NCI-H460 (cell line): ENCODE data around the gene FN3K. TPM values are rescaled to one million over a fixed set of nuclear protein-coding genes. Genes with fewer than 3 reads are reported as not detected.
A peak's percentile ranks its signal among the peaks of the same experiment; 100 is the strongest.

Source experiments
- DNase-seq: peaks from one replicate; pipeline ENCODE4 v3.0.0-alpha.2; 2016; ENCODE audit warnings: low read depth; ENCODE audit errors: extremely low read depth
- polyA plus RNA-seq: library from polyadenylated mRNA; depleted of rRNA; stranded (reverse); fragments of >200 nt; gene quantifications from 2 replicates; pipeline ENCODE4 v1.2.3, GENCODE V29; 2014; cell fraction: nucleus; rRNA removed
- total RNA-seq: library from RNA; depleted of rRNA; stranded (reverse); fragments of >200 nt; shearing (Covaris generic); gene quantifications from 2 replicates; pipeline ENCODE4 v1.2.3, GENCODE V29; 2014; rRNA removed

Gene FN3K
- total RNA-seq: 1.5 and 3.1 TPM in 2 replicates
- 0.97 and 1.2 TPM in 2 replicates for polyA plus RNA-seq

DNA sequence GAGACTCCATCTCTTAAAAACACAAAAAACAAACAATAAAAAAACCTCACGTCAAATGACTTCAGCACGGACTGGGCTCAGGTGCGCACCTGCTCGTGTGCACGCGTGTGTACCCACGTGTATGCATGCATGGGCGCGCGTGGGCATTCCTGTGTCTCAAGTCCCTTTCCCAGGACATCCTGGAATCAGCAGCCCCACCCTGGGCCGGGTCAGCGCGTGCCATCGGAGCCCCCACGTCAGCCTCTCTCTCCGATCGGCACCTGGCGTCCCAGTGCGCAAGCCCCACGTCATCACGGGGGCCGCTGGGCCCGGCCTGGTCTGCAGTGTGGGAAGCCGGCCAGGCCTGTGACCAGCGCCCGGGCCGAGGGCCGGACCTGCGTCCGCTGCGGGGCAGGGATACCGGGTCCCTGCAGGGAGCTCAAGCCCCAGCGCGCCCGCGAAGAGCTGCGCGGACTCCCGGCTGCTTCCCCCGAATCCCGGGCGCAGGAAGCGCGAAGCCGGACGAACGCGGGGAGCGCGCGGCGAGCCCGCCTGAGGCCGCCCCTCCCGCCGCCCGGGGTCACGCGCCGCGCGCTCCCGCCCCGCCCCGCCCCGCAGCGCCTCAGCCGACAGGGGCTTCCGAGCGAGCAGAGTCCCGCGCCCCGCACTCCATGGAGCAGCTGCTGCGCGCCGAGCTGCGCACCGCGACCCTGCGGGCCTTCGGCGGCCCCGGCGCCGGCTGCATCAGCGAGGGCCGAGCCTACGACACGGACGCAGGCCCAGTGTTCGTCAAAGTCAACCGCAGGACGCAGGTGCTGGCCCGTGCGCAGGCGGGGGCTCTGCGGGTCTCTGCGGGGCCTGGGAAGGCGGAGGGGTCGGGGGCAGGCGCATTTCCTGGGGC, at the start of gene FN3K:
Gene FN3K, plus strand, starts transcription at position 629 of the 880 bp plus-strand sequence. Its CDS starts 22 bp downstream, at position 651.
- peak; percentile 39 for DNase-seq

DNA sequence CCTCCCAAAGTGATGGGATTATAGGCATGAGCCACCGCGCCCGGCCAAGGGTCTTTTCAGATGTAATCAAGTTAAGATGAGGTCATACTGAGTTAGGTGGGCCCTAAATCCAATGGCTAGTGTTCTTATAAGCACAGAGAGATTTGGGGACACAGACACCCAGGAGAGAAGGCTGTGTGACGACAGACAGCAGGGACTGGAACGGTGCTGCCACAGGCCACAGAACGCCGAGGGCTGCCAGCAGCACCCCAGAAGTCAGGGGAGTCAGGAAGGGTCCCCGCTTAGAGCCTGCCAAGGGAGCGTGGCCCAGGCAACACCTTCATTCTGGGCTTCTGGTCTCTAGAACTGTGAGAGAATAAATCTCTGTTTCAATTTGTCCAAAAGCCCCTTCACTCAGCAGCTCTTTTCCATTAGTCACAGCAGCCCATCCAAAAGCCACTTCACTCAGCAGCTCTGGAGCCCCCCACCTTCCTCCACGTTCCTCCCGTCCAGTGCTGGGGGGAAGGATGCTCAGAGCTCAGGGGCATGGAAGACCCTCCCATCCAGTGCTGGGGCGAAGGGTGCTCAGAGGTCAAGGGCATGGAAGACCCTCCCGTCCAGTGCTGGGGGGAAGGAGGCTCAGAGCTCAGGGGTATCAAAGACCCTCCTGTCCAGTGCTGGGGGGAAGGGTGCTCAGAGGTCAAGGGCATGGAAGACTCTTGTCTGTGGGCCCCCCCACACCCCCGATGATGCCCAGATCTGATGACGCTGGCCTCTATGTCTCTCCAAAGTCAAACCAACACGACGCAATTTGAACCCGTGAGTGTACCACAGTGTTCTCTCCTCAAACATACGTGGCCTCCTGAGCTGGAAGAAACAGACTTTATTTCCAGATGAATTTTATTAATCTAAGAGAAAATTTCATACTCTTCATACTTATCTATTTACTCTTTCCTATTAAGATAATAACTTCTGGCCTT, 48.8 kb upstream of the FN3K start:
- no peak for DNase-seq

DNA sequence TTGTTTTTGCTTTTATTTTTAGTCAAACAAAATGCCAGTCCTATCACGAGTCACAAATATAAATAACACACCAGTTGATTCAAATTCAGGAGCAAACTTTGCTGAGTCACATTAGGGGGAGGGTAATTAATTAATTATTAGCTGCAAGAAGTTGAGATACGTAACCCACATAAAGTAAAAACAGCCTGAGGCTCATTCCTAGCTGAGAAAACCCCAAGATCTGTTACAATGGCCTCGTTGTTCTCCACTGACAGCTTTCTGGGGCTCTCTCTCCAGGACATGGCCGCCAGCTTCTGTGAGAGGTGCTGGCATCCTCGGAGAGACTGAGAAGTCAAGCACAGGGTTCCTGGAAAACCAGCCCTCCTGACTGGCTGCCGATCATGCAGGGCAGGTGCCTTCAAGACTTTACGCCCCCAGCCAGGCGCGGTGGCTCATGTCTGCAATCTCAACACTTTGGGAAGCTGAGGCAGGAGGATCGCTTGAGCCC, 48.0 kb upstream of the FN3K start:
- no peak for DNase-seq

DNA sequence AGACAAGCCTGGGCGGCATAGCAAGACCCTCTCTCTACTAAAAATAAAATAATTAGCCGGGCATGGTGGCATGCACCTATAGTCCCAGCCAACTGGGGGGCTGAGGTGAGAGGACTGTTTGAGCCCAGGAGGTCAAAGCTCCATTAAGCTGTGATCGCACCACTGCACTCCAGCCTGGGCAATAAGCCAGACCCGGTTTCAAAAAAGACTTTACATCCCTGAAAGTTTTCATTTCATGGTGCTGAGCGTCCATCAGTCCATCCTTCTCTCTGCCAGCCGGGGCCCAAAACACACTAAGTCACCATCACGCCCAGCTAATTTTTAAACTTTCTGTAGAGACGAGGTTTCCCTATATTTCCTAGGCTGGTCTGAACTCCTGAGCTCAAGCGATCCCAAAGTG, 47.5 kb upstream of the FN3K start:
- no peak for DNase-seq

DNA sequence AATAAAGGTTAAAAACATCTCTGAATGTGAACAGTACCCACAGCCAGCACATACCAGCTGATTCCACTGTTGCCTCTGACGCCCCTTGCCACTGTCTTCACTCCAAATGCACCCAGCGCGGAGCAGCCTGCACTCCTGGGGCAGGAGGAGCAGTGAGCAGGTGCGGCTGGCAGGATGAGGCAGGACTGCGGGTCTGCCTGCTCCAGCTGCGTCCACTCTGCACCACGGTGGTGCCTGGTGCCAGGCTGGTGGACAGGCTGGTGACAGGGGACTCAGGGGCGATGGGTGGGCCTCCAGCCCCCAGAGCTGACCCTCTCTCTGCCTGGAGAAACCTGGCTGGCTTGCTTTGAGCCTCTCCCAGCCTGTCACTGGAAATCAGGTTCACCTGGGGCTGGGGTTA, 46.3 kb upstream of the FN3K start:
- DNase-seq: no peak

DNA sequence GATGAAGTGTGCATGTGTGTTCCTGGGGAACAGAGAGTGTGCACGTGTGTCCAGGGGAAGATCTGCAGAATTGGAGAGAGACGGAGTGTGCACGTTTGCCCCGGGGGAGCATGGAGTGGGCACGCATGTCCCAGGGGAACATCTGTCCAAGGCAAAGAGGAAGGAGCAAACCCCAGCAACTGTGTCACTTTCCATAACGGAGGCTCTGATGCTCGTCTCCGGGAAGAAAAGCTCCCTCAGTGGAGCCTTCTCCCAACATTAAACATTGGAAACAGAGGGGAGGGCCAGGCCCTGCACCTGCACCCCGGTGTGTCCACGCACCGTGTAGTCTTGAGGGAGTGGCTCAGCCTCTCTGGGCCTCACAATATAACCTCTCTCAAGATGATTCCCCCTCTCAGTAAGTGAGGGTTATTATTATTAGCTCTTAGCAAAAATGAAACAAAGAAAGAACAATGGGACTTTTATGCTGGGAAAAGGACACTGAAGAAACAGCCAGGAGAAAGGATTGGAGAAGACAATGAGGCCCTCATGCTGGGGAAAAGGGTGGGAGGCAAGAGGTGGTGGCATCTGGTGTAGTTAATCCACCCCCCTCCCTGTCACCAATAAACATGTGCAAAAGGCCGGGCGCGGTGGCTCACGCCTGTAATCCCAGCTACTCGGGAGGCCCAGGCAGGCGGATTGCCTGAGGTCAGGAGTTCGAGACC, 44.5 kb upstream of the FN3K start:
- no peak for DNase-seq

DNA sequence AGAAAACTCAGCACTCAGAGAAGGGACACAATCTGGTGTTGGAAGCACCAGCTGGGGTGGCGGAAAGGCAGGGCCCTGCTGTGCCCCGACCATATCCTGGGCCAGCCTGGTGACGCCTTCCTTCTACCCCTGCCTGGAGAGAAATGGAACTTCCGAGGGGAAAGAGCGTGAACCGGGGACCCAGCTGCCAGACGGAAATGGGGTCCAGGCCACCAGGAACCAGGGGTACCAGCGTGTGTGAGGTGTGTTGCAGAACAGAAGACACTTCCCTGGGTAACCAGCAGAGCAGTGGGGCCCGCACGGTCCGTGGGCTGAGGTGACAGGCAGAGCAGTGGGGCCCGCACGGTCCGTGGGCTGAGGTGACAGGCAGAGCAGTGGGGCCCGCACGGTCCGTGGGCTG, 43.7 kb upstream of the FN3K start:
- DNase-seq: no peak

DNA sequence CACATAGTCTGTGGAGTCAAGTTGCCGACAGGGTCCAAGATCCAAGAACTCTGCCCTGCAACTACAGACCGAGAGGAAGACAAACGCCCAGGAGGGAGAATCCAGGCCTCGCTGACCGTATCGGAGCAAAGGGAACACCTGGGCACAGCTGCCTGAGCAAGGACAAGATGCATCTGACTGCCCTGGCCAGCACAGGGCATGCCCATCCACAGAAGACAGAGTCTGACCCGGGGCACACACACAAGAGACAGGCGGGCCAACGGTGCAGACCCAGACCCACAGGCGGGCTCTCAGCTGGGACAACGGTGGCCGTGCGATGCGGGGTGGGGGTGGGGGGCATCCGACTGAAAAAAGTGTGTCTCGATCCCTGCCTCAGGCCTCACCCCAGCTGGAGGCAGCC, 43.1 kb upstream of the FN3K start:
- no peak for DNase-seq

DNA sequence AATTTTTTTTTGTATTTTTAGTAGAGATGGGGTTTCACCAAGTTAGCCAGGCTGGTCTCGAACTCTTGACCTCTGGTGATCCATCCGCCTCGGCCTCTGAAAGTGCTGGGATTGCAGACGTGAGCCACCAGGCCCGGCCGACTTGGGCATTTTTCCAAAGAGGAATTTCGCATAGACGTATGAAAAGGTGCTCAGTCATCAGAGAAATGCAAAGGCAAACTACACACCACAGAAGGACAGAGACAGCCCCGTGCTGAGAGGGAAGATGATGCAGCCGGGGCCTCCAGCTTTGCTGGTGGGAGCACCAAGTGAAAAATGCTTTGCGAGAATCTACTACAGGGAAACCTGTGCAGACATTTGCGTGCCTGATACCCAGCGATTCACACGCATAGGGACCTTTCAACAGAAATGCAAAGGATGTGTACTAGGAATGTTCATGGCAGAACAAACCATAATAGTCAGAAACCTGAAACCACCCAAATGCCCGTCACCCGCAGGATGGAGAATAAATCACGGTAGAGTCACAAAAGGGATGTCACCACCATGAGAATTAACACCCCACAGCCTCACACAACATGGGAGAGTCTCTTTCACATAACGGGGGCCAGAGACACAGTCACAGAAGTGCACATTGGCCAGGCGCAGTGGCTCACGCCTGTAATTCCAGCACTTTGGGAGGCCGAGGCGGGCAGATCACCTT, 42.1 kb upstream of the FN3K start:
- DNase-seq: peak; percentile 92

DNA sequence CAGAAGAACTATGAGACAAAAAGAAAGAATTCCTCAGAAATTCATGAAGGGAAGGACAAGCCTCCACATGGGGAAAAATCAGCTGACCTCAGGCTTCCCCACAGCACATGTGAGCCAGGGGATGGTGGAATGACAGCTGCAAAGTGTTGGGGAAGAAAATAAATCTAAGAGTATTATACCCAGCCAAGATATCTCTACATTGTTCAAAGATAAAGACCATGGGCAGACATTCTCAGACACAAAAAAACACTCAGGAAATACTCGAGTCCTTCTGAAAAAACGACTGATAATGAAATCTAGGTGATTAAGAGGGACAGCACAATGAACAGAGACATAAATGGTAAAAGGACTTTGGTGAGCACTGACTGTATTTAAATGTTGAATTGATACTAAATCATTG, 40.8 kb upstream of the FN3K start:
- DNase-seq: no peak

DNA sequence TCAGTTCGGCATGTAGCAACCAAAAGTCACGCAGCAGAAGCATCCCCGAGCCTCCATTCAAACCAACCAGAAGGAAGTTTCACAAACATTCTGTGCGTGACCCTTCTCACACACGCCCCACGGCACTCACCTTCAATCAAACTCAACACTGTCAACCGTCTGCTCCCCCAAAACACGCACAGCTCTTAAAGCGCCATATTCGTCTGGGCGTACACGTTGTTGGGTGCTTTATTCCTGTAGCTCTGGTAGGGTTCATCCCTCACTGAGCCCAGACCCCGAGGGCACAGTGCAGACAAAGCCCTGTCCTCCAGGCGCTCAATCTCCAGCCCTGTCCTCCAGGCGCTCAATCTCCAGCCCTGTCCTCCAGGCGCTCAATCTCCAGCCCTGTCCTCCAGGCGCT, 39.2 kb upstream of the FN3K start:
- DNase-seq: no peak

DNA sequence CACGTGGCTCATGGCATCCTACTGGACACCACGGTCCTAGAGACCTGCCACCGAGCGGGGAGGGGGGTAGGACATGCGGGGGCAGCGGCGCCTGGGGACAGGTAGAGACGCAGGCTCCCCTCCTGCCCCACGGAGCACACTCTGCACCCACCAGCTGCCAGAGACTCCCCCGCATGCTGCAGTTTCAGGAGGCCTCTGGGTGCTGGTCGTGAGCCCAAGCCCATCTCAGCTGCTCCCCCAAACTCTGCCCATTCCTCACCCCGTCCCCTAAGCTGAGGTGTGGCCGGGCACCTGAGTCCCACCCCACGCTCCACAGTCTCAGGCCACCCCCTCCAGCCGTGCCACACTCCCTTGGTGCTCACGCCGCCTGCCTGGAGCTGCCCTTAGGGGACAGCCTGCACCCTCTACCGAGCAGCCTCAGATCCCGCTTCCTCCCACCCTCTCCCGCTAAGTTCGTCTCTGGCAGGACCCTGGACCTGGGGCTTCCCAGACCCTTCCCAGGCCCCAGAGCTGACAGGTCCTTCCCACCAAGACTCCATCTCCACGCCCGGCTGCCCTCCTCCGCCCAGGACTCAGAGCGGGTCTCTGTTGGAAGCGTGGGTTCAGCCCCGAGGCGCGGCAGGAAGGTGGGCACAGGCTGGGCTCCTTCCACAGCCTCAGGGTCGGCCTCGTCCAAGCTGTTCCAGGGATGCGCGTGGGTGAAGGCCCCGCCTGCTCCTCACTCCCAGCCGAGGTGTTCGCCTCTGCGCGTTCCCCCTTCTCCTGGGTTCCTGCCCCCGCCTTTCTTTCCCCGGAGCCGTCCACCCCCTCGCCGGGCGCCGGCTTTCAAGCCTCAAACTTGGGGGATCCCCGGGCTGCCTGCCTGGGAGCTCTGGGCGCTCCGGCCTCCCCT, 38.3 kb upstream of the FN3K start:
- DNase-seq: no peak

DNA sequence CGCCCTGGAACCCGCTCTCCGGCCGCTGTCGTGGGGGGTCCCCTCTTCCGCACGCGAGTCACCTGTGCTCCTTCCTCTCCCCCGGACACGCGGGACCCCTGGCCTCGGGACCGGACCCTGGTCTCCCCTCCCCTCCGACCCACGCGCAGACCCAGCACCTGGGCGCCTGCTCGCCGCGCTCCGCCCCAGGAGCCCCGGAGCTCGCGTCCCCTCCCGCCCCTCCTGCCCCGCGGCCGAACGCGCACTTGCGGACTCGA, 37.7 kb upstream of the FN3K start:
- no peak for DNase-seq

DNA sequence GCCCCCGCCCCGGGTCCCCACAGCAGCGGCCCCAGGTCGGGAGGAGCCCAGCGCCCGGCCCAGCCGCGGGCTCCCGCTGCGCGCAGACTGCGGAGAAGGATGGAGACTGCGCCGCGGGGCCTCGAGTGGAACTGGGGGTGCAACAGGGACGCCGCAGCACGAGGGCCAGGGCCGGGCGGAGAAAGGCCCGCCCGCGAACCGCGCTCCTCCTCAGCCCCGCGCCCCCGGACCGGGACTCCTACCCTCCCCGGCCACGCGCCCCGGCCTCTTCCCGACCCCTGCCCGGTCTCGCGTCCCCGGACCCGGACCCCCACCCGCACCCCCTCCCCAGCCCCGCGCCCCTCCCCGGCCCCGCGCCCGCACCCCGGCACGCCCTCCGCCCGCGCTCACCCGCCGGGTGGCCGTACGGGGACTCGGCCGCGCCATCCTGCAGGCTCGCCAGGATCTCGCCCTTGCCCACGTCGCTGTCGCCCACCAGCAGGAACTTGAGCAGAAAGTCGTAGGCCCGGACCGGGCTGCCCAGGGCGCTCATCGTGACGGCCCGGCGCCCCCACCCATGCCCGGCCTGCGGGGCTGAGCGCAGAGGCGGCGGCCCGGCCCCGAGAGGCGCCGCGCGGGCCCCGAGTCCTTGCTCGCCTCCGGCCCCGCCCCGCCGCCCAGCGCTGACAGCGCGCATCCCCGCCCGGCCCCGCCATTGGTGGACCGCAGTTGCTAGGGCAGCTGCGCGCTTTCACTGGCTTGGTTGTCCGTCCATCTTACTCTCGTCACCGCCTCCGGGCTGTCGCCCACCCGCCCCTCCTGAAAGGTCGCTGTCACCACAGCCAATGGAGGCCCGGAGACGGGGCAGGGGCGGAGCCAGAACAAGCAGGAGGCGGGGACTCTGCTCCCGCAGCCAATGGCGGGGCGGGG, 37.1 kb upstream of the FN3K start, which contains the start of gene RAB40B:
Gene RAB40B, minus strand, starts transcription at position 634 of the 909 bp plus-strand sequence. Its CDS starts 102 bp downstream, at position 532.
- DNase-seq: peak; percentile 97

DNA sequence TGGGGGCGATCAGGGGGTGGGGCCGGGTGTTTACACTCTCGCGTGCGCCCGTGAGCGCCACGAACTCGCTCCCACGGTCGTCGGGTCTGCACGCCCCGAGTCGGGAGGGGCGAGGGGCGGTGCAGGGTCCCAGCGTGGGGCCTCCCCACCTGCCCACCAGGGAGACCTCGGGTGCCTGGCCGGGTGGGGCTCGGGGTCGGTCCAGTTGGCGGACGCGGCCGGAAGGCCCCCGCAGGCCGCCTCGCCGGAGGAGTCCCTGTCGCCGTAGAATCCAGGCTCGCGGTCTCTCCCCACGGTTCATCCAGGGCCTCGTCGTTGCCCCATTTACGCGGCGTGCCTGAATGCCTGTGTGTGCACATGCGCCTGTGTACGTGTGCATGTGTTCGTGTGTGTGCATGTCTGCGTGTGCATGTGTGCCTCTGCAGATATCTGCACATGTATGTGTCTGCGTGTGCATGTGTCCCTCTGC, 36.4 kb upstream of the FN3K start:
- DNase-seq: no peak

DNA sequence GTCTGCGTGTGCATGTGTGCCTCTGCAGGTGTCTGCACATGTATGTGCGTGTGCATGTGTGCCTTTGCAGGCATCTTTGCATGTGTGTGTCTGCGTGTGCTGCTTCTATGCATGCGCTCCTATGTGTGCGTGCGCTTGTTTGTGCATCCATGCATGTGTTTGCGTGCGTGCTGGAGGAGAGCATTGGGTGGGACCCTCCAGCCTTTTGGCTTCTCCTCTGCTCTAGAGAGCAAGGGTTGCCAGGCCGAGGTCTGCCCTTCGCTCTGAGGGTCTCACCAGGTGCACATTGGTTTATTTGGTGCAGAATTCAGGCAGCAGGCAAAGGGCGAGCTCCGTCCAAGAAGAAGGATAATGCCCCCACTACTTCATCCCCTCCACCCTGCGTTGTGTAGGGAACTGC, 35.9 kb upstream of the FN3K start:
- no peak for DNase-seq

DNA sequence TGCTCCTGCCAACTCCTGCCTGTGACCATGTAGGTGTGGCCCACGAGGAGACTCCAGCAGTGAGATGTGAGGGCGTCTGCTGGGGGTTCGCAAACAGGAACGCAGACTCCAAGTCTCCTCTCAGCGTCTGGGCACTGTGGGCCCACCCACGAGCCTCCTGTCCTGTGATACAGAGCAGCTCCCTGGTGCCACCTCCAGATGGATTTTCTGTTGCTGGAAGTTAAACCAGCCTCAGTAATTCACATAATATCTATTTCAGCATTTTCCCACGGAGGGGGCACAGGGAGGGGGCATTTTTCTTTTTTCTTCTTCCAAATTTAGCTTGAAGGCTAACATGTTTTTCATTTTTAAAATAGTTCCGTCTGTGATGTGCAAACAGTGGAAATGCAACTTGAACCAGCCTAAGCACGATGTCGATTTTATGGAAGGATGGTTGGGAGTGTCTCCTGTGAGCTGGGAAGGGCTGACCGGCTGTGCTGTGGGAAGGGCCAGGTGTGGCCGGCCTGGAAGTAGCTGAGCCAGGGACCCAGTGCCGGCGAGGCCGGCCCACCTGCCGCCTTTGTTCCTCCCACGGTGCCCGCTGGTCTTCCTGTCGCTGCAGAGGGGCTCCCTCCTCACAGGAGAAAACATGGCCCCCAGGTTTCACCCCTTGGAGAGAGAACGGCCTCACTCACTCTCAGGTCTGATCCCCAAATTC, 33.0 kb upstream of the FN3K start:
- no peak for DNase-seq
